HepG2 (cell line): Measurements from ENCODE around the gene EXOC6B. TPM values are rescaled to one million over a fixed set of nuclear protein-coding genes. Genes with fewer than 3 reads are reported as not detected.

Experiments
- ATAC-seq: fragments of 200-7000 bp; cut with Tn5 transposase; 3 replicates; pipeline ENCODE4 v1.9.1; 2020; ENCODE audit warnings: mild to moderate bottlenecking, moderate library complexity
- BruUV-seq: library from RNA; stranded (reverse); fragments of 400-500 nt; replicated peaks from 2 replicates; lab custom pipeline; 2021; lab: Mats Ljungman, UMichigan
- CTCF ChIA-PET: fragments of 300-600 bp; formaldehyde crosslinking; extraction: SDS; loops from one replicate; lab custom pipeline; 2021; ENCODE audit warnings: low total read pairs, inconsistent platforms, low intra/inter-chr PET ratio; lab: Yijun Ruan, JAX
- POLR2A ChIA-PET: fragments of 350-600 bp; sonication (Branson Sonifier 250); formaldehyde crosslinking; loops from one replicate; lab custom pipeline; 2020; ENCODE audit warnings: antibody characterized with exemption, inconsistent platforms; lab: Yijun Ruan, JAX
- DNase-seq: peaks from one replicate; pipeline ENCODE4 v3.0.0-alpha.2; 2015; ENCODE audit warnings: low spot score
- FAIRE-seq: peaks from 3 replicates; lab custom pipeline; 2011; peaks lifted over from hg19 to GRCh38; lab: Jason Lieb, UNC
- H2AFZ ChIP-seq: one replicate; pipeline ENCODE4 v1.6.1; 2011; ENCODE audit warnings: low read length, inconsistent platforms
- H3K27ac ChIP-seq: fragments of 300-600 bp; 3 replicates; pipeline ENCODE4 v1.8.0; 2011; ENCODE audit warnings: mixed run types, mild to moderate bottlenecking, mixed read lengths, low read length, inconsistent platforms; ENCODE audit not compliant: insufficient read depth; ENCODE audit errors: extremely low read length
- H3K27me3 ChIP-seq, 2 experiments: fragments of 200-600 bp in 1 of 2; 2 replicates in 1 of 2; 3 replicates in 1 of 2; pipeline versions ENCODE4 v1.6.0 to v1.8.0; 2011; ENCODE audit warnings: low read length in 2 of 2, mild to moderate bottlenecking in 2 of 2, moderate library complexity in 2 of 2, inconsistent platforms in 1 of 2; ENCODE audit not compliant: insufficient read depth in 2 of 2, control insufficient read depth in 1 of 2
- H3K36me3 ChIP-seq, 2 experiments: fragments of 200-600 bp in 1 of 2; replicated peaks in 1 of 2; 2 replicates in 1 of 2; 3 replicates in 1 of 2; pipeline versions ENCODE4 v1.5.1 to v1.8.0; 2011; ENCODE audit warnings: low read length in 2 of 2, inconsistent platforms in 1 of 2; ENCODE audit not compliant: insufficient read depth in 2 of 2, control insufficient read depth in 1 of 2
- H3K4me1 ChIP-seq: 2 replicates; pipeline ENCODE4 v1.5.1; 2012; ENCODE audit warnings: low read length, inconsistent platforms; ENCODE audit not compliant: insufficient read depth
- H3K4me2 ChIP-seq: 2 replicates; pipeline ENCODE4 v1.6.0; 2011; ENCODE audit warnings: low read depth, low read length, inconsistent platforms
- H3K4me3 ChIP-seq, 3 experiments: fragments of 200-600 bp in 1 of 3; sonication (generic), shearing (Covaris generic) in 1 of 3; replicated peaks in 1 of 3; 2 replicates each; pipeline ENCODE4 v1.5.1; 2011 to 2016; ENCODE audit warnings: low read length in 3 of 3, inconsistent platforms in 2 of 3, low read depth in 2 of 3, mild to moderate bottlenecking in 2 of 3, control low read depth in 1 of 3, mixed read lengths in 1 of 3; ENCODE audit not compliant: insufficient read depth in 1 of 3
- H3K79me2 ChIP-seq: one replicate; pipeline ENCODE4 v1.6.1; 2011; ENCODE audit warnings: low read length, inconsistent platforms; ENCODE audit not compliant: insufficient read depth
- H3K9ac ChIP-seq: 2 replicates; pipeline ENCODE4 v1.6.0; 2011; ENCODE audit warnings: mild to moderate bottlenecking, low read depth, low read length, inconsistent platforms; ENCODE audit not compliant: insufficient read depth
- H3K9me3 ChIP-seq: 2 replicates; pipeline ENCODE4 v1.5.1; 2012; ENCODE audit warnings: mild to moderate bottlenecking, low read length
- H4K20me1 ChIP-seq: 2 replicates; pipeline ENCODE4 v1.6.0; 2011; ENCODE audit warnings: inconsistent platforms, mild to moderate bottlenecking, low read length, moderate library complexity; ENCODE audit not compliant: insufficient read depth
- CBX1 ChIP-seq: IDR thresholded peaks from one replicate; pipeline ENCODE4 v1.6.1; 2016; ENCODE audit warnings: antibody characterized with exemption, low read depth
- MEIS2 ChIP-seq: sonication (generic); formaldehyde crosslinking; IDR thresholded peaks from 2 replicates; pipeline ENCODE4 v1.9.0; 2021; ENCODE audit warnings: mild to moderate bottlenecking, missing genetic modification reagents
- NCOA2 ChIP-seq: sonication (generic); formaldehyde crosslinking; IDR thresholded peaks from 2 replicates; pipeline ENCODE4 v1.8.0; 2022; ENCODE audit warnings: inconsistent platforms
- POLR2G ChIP-seq: fragments of 200-400 bp; formaldehyde crosslinking; IDR thresholded peaks from 2 replicates; pipeline ENCODE4 v1.6.1; 2018; ENCODE audit warnings: mild to moderate bottlenecking, low read depth, low read length, moderate library complexity
- ZBTB26 ChIP-seq: IDR thresholded peaks from 2 replicates; pipeline ENCODE4 v1.6.1; 2016; ENCODE audit warnings: missing compliant biosample characterization, missing genetic modification reagents, borderline replicate concordance
- ZFAT ChIP-seq: sonication (generic); formaldehyde crosslinking; conservative IDR thresholded peaks from 2 replicates; pipeline ENCODE4 v1.8.1; 2023; ENCODE audit warnings: missing genetic modification reagents, inconsistent platforms
- ZFP1 ChIP-seq: IDR thresholded peaks from 2 replicates; pipeline ENCODE4 v1.6.1; 2016
- ZNF24 ChIP-seq: fragments of 450-650 bp; IDR thresholded peaks from 2 replicates; pipeline ENCODE4 v1.6.1; 2017; ENCODE audit warnings: antibody characterized with exemption, mild to moderate bottlenecking
- ZNF33B ChIP-seq: sonication (generic); formaldehyde crosslinking; IDR thresholded peaks from 2 replicates; pipeline ENCODE4 v1.5.1; 2020; ENCODE audit warnings: mild to moderate bottlenecking, missing genetic modification reagents
- ZNF629 ChIP-seq: sonication (generic); formaldehyde crosslinking; conservative IDR thresholded peaks from 2 replicates; pipeline ENCODE4 v1.5.0; 2020; ENCODE audit warnings: missing genetic modification reagents
- WGBS: methylation state at CpG from one replicate; pipeline ENCODE4 v1.1.6; 2017; ENCODE audit warnings: low lambda C conversion rate; 5-methylcytosine and 5-hydroxymethylcytosine counted together
- in situ Hi-C: cut with HindIII; loops from 2 replicates; pipeline ENCODE4 v1.10.0; 2017; ENCODE audit warnings: low pct_unique_long_range_greater_than_20kb; ENCODE audit not compliant: extremely low pct_ligation_motif_present
- intact Hi-C: fragments of 100-400 bp; cut with micrococcal nuclease; formaldehyde crosslinking; loops from one replicate; pipeline ENCODE4 v1.10.0; 2022; ENCODE audit not compliant: unreplicated experiment
- polyA plus RNA-seq, 8 experiments: library from polyadenylated mRNA; depleted of rRNA in 3 of 8; stranded (reverse) in 7 of 8; unstranded in 1 of 8; fragments of >200 nt; fragmentation: Illumina TruSeq in 4 of 8; extraction: Trizol in 4 of 8; gene quantifications; 2 replicates each; pipeline versions ENCODE4 v1.2.1 to v1.2.3, GENCODE V29; 2011 to 2016; ENCODE audit warnings: low read depth in 4 of 8, missing spikeins in 1 of 8, mixed read lengths in 1 of 8; ENCODE audit not compliant: insufficient read depth in 1 of 8
- total RNA-seq, 5 experiments: library from RNA; depleted of rRNA; stranded (reverse); fragments of >200 nt; fragmentation: Illumina TruSeq; extraction: Trizol; gene quantifications; 2 replicates each; pipeline ENCODE4 v1.2.3, GENCODE V29; 2016; ENCODE audit warnings: low read depth in 1 of 5
- TF ChIP-seq, protein P1 (sequence below): IDR thresholded peaks from 2 replicates; pipeline ENCODE4 v1.6.1; 2016; ENCODE audit warnings: low read depth, control low read depth
- TF ChIP-seq, protein P2 (sequence below): sonication (generic); formaldehyde crosslinking; conservative IDR thresholded peaks from 2 replicates; pipeline ENCODE4 v1.4.0; 2020; ENCODE audit warnings: mild to moderate bottlenecking, missing genetic modification reagents, moderate library complexity

The EXOC6B gene
- total and polyA plus RNA-seq, 2 of the 13 experiments (the other 11 are each of a cell fraction or from before 2014, with no cell fraction given) = 9.1 to 15.9 TPM

DNA sequence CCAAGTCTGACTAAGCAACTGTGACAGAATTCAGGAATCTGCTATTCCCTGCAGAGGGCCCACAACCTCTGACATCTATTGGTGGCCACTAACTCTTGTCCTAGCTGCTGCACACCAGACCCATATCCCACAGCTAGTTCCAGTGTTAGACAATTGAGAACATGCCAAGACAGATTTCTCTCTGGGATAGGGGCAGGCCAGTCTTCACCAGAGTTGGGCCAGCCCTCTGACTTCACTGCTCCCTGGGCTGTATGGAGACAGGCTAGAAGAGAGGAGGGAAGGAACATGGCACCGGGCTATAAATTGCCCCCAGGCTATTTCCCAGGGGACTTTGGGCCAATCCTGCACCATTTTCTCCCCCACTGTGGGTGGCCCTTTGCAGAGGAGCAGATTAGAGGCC lies 645.5 kb downstream of the EXOC6B start:
- FAIRE-seq = no peak
- POLR2A ChIA-PET = no interaction called here
- in situ Hi-C loops = no loop called here

GRCh38 chr2:72178551-72178950 lies 647.3 kb downstream of the EXOC6B start:
- Histone ChIP-seq H3K9ac (no peak overlapping the region), H3K9me3 (no peaks in the 10 kb centered on the region), H3K79me2 (no peaks in the 10 kb centered on the region), H3K27ac (no peak overlapping the region), H3K27me3 (no peaks in the 10 kb centered on the region), H4K20me1 (no peaks in the 10 kb centered on the region), H3K4me3 (no peak overlapping the region), H3K4me2 (no peak overlapping the region), H2AFZ (no peak overlapping the region), H3K4me1 (no peaks in the 10 kb centered on the region), H3K36me3 (peaks cover 2 to 19% of the 10 kb centered on the region in 2 experiments; a peak in 2 of 5 replicates)
- ATAC-seq (no peak), DNase-seq (no peak), FAIRE-seq (no peak)
- intact Hi-C loops = no loop called here
- ChIA-PET CTCF (no interaction called here), POLR2A (no interaction called here)
- in situ Hi-C loops = no loop called here
- 88% methylated on average over 2 of the region's 2 CpGs for WGBS
- BruUV-seq = no TSS peak
- TF ChIP-seq POLR2G (no peak), ZNF24 (no peak), ZFAT (no peak), MEIS2 (CRISPR knock-in tag) (no peak), NCOA2 (CRISPR knock-in tag) (no peak), ZNF629 (CRISPR knock-in tag) (no peak), ZNF33B (CRISPR knock-in tag) (no peak), ZFP1 (CRISPR knock-in tag) (no peak), ZBTB26 (CRISPR knock-in tag) (no peak)
- TF ChIP-seq, protein P1, sequence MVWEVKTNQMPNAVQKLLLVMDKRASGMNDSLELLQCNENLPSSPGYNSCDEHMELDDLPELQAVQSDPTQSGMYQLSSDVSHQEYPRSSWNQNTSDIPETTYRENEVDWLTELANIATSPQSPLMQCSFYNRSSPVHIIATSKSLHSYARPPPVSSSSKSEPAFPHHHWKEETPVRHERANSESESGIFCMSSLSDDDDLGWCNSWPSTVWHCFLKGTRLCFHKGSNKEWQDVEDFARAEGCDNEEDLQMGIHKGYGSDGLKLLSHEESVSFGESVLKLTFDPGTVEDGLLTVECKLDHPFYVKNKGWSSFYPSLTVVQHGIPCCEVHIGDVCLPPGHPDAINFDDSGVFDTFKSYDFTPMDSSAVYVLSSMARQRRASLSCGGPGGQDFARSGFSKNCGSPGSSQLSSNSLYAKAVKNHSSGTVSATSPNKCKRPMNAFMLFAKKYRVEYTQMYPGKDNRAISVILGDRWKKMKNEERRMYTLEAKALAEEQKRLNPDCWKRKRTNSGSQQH (CRISPR knock-in tag) = no peak
- TF ChIP-seq, protein P2, sequence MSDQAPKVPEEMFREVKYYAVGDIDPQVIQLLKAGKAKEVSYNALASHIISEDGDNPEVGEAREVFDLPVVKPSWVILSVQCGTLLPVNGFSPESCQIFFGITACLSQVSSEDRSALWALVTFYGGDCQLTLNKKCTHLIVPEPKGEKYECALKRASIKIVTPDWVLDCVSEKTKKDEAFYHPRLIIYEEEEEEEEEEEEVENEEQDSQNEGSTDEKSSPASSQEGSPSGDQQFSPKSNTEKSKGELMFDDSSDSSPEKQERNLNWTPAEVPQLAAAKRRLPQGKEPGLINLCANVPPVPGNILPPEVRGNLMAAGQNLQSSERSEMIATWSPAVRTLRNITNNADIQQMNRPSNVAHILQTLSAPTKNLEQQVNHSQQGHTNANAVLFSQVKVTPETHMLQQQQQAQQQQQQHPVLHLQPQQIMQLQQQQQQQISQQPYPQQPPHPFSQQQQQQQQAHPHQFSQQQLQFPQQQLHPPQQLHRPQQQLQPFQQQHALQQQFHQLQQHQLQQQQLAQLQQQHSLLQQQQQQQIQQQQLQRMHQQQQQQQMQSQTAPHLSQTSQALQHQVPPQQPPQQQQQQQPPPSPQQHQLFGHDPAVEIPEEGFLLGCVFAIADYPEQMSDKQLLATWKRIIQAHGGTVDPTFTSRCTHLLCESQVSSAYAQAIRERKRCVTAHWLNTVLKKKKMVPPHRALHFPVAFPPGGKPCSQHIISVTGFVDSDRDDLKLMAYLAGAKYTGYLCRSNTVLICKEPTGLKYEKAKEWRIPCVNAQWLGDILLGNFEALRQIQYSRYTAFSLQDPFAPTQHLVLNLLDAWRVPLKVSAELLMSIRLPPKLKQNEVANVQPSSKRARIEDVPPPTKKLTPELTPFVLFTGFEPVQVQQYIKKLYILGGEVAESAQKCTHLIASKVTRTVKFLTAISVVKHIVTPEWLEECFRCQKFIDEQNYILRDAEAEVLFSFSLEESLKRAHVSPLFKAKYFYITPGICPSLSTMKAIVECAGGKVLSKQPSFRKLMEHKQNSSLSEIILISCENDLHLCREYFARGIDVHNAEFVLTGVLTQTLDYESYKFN (CRISPR knock-in tag) = no peak

More for the DNA sequence above, 645.5 kb downstream of the EXOC6B start:
- TF ChIP-seq CBX1 = no peak
- Histone ChIP-seq H3K79me2 (no peaks in the 10 kb centered on the region), H3K4me3 (no peak overlapping the region), H3K4me1 (no peaks in the 10 kb centered on the region), H3K36me3 (peaks cover 2 to 19% of the 10 kb centered on the region in 2 experiments; a peak in 2 of 5 replicates), H3K9ac (no peak overlapping the region), H4K20me1 (no peaks in the 10 kb centered on the region), H3K9me3 (no peaks in the 10 kb centered on the region), H3K27me3 (no peaks in the 10 kb centered on the region), H2AFZ (no peak overlapping the region), H3K4me2 (no peak overlapping the region), H3K27ac (no peak overlapping the region)
- CTCF ChIA-PET = no interaction called here
- BruUV-seq = no TSS peak
- 100% methylated on average over 1 of the region's 1 CpG for WGBS
- intact Hi-C loops = no loop called here
- no peak for ATAC-seq
- DNase-seq = no peak
